HepG2 (cell line): ENCODE measurements around the gene SCIN. TPM values are rescaled to one million over a fixed set of nuclear protein-coding genes. Genes with fewer than 3 reads are reported as not detected.

Experiments used
- CENPT ChIP-seq: sonication (generic); formaldehyde crosslinking; IDR thresholded peaks from 2 replicates; pipeline ENCODE4 v1.8.0; 2022; ENCODE audit warnings: low read depth, mild to moderate bottlenecking, moderate library complexity, missing genetic modification reagents
- ETV5 ChIP-seq: IDR thresholded peaks from 2 replicates; pipeline ENCODE4 v1.6.1; 2018; ENCODE audit warnings: missing biosample characterization, missing genetic modification reagents, inconsistent platforms, borderline replicate concordance
- MXD4 ChIP-seq: IDR thresholded peaks from 2 replicates; pipeline ENCODE4 v1.6.1; 2016; ENCODE audit warnings: mild to moderate bottlenecking, missing biosample characterization, missing genetic modification reagents
- PRMT3 ChIP-seq: sonication (generic); formaldehyde crosslinking; IDR thresholded peaks from 2 replicates; pipeline ENCODE4 v1.8.1; 2022; ENCODE audit warnings: low read depth, mild to moderate bottlenecking, moderate library complexity, missing genetic modification reagents, borderline replicate concordance
- XRCC5 ChIP-seq: fragments of 200-400 bp; formaldehyde crosslinking; optimal IDR thresholded peaks from 2 replicates; pipeline ENCODE3; 2017; ENCODE audit warnings: mild to moderate bottlenecking, low read length
- ZHX1 ChIP-seq: sonication (generic); formaldehyde crosslinking; IDR thresholded peaks from 2 replicates; pipeline ENCODE4 v1.8.1; 2022; ENCODE audit warnings: low read depth, mild to moderate bottlenecking, missing genetic modification reagents
- ZNF20 ChIP-seq: sonication (generic); formaldehyde crosslinking; IDR thresholded peaks from 2 replicates; pipeline ENCODE4 v1.4.0; 2020; ENCODE audit warnings: mild to moderate bottlenecking, moderate library complexity, missing genetic modification reagents
- ZNF224 ChIP-seq: sonication (generic); formaldehyde crosslinking; IDR thresholded peaks from 2 replicates; pipeline ENCODE4 v1.5.0; 2020; ENCODE audit warnings: mild to moderate bottlenecking, missing genetic modification reagents
- ZNF558 ChIP-seq: sonication (generic); formaldehyde crosslinking; IDR thresholded peaks from 2 replicates; pipeline ENCODE4 v1.9.0; 2022; ENCODE audit warnings: mild to moderate bottlenecking, missing genetic modification reagents, borderline replicate concordance
- ZNF563 ChIP-seq: sonication (generic); formaldehyde crosslinking; IDR thresholded peaks from 2 replicates; pipeline ENCODE4 v1.8.0; 2022; ENCODE audit warnings: mild to moderate bottlenecking, moderate library complexity, missing genetic modification reagents
- ZNF891 ChIP-seq: sonication (generic); formaldehyde crosslinking; IDR thresholded peaks from 2 replicates; pipeline ENCODE4 v1.5.0; 2020; ENCODE audit warnings: mild to moderate bottlenecking, missing genetic modification reagents
- polyA plus RNA-seq, 8 experiments: library from polyadenylated mRNA; depleted of rRNA in 3 of 8; stranded (reverse) in 7 of 8; unstranded in 1 of 8; fragments of >200 nt; fragmentation: Illumina TruSeq in 4 of 8; extraction: Trizol in 4 of 8; gene quantifications; 2 replicates each; pipeline versions ENCODE4 v1.2.1 to v1.2.3, GENCODE V29; 2011 to 2016; ENCODE audit warnings: low read depth in 4 of 8, missing spikeins in 1 of 8, mixed read lengths in 1 of 8; ENCODE audit not compliant: insufficient read depth in 1 of 8
- total RNA-seq, 5 experiments: library from RNA; depleted of rRNA; stranded (reverse); fragments of >200 nt; fragmentation: Illumina TruSeq; extraction: Trizol; gene quantifications; 2 replicates each; pipeline ENCODE4 v1.2.3, GENCODE V29; 2016; ENCODE audit warnings: low read depth in 1 of 5
- TF ChIP-seq, protein P1 (sequence below): sonication (generic); formaldehyde crosslinking; IDR thresholded peaks from 2 replicates; pipeline ENCODE4 v1.4.0; 2020; ENCODE audit warnings: missing genetic modification reagents
- TF ChIP-seq, protein P2 (sequence below): sonication (generic); formaldehyde crosslinking; conservative IDR thresholded peaks from 2 replicates; pipeline ENCODE4 v1.4.0; 2020; ENCODE audit warnings: missing genetic modification reagents
- TF ChIP-seq, protein P3 (sequence below): IDR thresholded peaks from 2 replicates; pipeline ENCODE4 v1.6.1; 2016
- TF ChIP-seq, protein P4 (sequence below): sonication (generic); formaldehyde crosslinking; IDR thresholded peaks from 2 replicates; pipeline ENCODE4 v1.8.0; 2022; ENCODE audit warnings: mild to moderate bottlenecking, missing genetic modification reagents, borderline replicate concordance
- TF ChIP-seq, protein P5 (sequence below): sonication (generic); formaldehyde crosslinking; IDR thresholded peaks from 2 replicates; pipeline ENCODE4 v1.4.0; 2020; ENCODE audit warnings: missing genetic modification reagents

SCIN gene
- total and polyA plus RNA-seq, 2 of the 13 experiments (the other 11 are each of a cell fraction or from before 2014, with no cell fraction given) = not detected

GRCh38 chr7:12686234-12686890, 115.8 kb downstream of the SCIN start (continued):
- TF ChIP-seq XRCC5 (peak; percentile 88), ZNF558 (CRISPR knock-in tag) (no peak), MXD4 (CRISPR knock-in tag) (peak; percentile 75; the same call in 1 of the 2 replicates), ZNF563 (CRISPR knock-in tag) (no peak), ZNF891 (CRISPR knock-in tag) (0 out of 2 replicates have a peak, but pooled peaks have one; percentile 7), CENPT (CRISPR knock-in tag) (no peak), ETV5 (peak; percentile 80), ZHX1 (CRISPR knock-in tag) (peak; percentile 73; the same call in 1 of the 2 replicates), ZNF20 (CRISPR knock-in tag) (no peak), ZNF224 (CRISPR knock-in tag) (0 out of 2 replicates have a peak, but pooled peaks have one; percentile 2), PRMT3 (0 out of 2 replicates have a peak, but pooled peaks have one; percentile 54)
- TF ChIP-seq, protein P1, sequence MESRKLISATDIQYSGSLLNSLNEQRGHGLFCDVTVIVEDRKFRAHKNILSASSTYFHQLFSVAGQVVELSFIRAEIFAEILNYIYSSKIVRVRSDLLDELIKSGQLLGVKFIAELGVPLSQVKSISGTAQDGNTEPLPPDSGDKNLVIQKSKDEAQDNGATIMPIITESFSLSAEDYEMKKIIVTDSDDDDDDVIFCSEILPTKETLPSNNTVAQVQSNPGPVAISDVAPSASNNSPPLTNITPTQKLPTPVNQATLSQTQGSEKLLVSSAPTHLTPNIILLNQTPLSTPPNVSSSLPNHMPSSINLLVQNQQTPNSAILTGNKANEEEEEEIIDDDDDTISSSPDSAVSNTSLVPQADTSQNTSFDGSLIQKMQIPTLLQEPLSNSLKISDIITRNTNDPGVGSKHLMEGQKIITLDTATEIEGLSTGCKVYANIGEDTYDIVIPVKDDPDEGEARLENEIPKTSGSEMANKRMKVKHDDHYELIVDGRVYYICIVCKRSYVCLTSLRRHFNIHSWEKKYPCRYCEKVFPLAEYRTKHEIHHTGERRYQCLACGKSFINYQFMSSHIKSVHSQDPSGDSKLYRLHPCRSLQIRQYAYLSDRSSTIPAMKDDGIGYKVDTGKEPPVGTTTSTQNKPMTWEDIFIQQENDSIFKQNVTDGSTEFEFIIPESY (CRISPR knock-in tag) = peak; percentile 100
- TF ChIP-seq, protein P2, sequence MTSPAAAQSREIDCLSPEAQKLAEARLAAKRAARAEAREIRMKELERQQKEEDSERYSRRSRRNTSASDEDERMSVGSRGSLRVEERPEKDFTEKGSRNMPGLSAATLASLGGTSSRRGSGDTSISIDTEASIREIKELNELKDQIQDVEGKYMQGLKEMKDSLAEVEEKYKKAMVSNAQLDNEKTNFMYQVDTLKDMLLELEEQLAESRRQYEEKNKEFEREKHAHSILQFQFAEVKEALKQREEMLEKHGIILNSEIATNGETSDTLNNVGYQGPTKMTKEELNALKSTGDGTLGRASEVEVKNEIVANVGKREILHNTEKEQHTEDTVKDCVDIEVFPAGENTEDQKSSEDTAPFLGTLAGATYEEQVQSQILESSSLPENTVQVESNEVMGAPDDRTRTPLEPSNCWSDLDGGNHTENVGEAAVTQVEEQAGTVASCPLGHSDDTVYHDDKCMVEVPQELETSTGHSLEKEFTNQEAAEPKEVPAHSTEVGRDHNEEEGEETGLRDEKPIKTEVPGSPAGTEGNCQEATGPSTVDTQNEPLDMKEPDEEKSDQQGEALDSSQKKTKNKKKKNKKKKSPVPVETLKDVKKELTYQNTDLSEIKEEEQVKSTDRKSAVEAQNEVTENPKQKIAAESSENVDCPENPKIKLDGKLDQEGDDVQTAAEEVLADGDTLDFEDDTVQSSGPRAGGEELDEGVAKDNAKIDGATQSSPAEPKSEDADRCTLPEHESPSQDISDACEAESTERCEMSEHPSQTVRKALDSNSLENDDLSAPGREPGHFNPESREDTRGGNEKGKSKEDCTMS (CRISPR knock-in tag) = no peak
- TF ChIP-seq, protein P3, sequence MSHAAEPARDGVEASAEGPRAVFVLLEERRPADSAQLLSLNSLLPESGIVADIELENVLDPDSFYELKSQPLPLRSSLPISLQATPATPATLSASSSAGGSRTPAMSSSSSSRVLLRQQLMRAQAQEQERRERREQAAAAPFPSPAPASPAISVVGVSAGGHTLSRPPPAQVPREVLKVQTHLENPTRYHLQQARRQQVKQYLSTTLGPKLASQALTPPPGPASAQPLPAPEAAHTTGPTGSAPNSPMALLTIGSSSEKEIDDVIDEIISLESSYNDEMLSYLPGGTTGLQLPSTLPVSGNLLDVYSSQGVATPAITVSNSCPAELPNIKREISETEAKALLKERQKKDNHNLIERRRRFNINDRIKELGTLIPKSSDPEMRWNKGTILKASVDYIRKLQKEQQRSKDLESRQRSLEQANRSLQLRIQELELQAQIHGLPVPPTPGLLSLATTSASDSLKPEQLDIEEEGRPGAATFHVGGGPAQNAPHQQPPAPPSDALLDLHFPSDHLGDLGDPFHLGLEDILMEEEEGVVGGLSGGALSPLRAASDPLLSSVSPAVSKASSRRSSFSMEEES = no peak
- TF ChIP-seq, protein P4, sequence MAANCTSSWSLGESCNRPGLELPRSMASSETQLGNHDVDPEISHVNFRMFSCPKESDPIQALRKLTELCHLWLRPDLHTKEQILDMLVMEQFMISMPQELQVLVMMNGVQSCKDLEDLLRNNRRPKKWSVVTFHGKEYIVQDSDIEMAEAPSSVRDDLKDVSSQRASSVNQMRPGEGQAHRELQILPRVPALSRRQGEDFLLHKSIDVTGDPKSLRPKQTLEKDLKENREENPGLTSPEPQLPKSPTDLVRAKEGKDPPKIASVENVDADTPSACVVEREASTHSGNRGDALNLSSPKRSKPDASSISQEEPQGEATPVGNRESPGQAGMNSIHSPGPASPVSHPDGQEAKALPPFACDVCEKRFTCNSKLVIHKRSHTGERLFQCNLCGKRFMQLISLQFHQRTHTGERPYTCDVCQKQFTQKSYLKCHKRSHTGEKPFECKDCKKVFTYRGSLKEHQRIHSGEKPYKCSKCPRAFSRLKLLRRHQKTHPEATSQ (CRISPR knock-in tag) = peak; percentile 76; the same call in 1 of the 2 replicates
- TF ChIP-seq, protein P5, sequence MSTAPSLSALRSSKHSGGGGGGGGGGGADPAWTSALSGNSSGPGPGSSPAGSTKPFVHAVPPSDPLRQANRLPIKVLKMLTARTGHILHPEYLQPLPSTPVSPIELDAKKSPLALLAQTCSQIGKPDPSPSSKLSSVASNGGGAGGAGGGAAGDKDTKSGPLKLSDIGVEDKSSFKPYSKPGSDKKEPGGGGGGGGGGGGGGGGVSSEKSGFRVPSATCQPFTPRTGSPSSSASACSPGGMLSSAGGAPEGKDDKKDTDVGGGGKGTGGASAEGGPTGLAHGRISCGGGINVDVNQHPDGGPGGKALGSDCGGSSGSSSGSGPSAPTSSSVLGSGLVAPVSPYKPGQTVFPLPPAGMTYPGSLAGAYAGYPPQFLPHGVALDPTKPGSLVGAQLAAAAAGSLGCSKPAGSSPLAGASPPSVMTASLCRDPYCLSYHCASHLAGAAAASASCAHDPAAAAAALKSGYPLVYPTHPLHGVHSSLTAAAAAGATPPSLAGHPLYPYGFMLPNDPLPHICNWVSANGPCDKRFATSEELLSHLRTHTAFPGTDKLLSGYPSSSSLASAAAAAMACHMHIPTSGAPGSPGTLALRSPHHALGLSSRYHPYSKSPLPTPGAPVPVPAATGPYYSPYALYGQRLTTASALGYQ (CRISPR knock-in tag) = no peak
